ENCODE data around the gene LASP1. TPM values are rescaled to one million over a fixed set of nuclear protein-coding genes. Genes with fewer than 3 reads are reported as not detected.

The LASP1 gene
- polyA plus RNA-seq, 1 donor (not counting 4 experiments of a cell fraction or from before 2014, with no cell fraction given), result 88.1 TPM

- Histone ChIP-seq H3K9me3 (ENCODE audit: control insufficient read depth, low read depth, low read length) (no peaks in the 10 kb centered on the region), H2AFZ (ENCODE audit: control insufficient read depth, low read length) (no peak overlapping the region), H3K4me1 (ENCODE audit: control insufficient read depth, extremely low read depth, insufficient read depth, low read length) (peaks cover 22% of the 10 kb centered on the region), H3K79me2 (ENCODE audit: control insufficient read depth, insufficient read depth, low read length) (peaks cover 37% of the 10 kb centered on the region), H3K9ac (ENCODE audit: control insufficient read depth, extremely low read depth, insufficient read depth, low read length) (peak overlapping the region; percentile 13), H3K4me2 (ENCODE audit: control insufficient read depth, extremely low read depth, insufficient read depth, low read depth, low read length) (peak overlapping the region; percentile 87), H3K36me3 (ENCODE audit: control insufficient read depth in 2 of 2, extremely low read depth in 1 of 2, insufficient read depth in 2 of 2, low read length in 2 of 2) (peaks cover 25 to 49% of the 10 kb centered on the region in 2 experiments), H3K27me3 (ENCODE audit: control insufficient read depth, extremely low read depth, insufficient read depth, low read length) (no peaks in the 10 kb centered on the region), H3K9me1 (ENCODE audit: control insufficient read depth, extremely low read depth, insufficient read depth, low read length) (peaks cover 3% of the 10 kb centered on the region), H3K27ac (ENCODE audit: control insufficient read depth, insufficient read depth, low read length) (no peak overlapping the region), H4K20me1 (ENCODE audit: control insufficient read depth, extremely low read depth, insufficient read depth, low read length) (peaks cover 36% of the 10 kb centered on the region), H3K4me3 (ENCODE audit: control insufficient read depth in 2 of 3, extremely low read depth in 1 of 3, insufficient read depth in 2 of 3, low read depth in 1 of 3, low read length in 3 of 3) (peak overlapping the region in 2 of 3 experiments; percentile 100)
- no peak for FAIRE-seq
- no peak for DNase-seq (ENCODE audit: low read depth, low spot score)
- TF ChIP-seq CTCF (optimal IDR thresholded peaks at IDR 0.05 in 1 of 3, IDR thresholded peaks at IDR 0.05 in 1 of 3, conservative IDR thresholded peaks at IDR 0.05 in 1 of 3; ENCODE audit: extremely low read depth in 1 of 3, insufficient read depth in 2 of 3, low read length in 3 of 3) (no peak), EZH2 (IDR thresholded peaks at IDR 0.05; ENCODE audit: low read length) (no peak)
- dilution Hi-C loops (cut with MboI; ENCODE audit: extremely low pct_ligation_motif_present, low sequenced_read_pairs), result no loop called here
Measured at GRCh38 chr17:38850374-38850773, 19.5 kb upstream of the LASP1 start.

- peak overlapping the region; percentile 99 for H3K9ac ChIP-seq (ENCODE audit: control insufficient read depth, extremely low read depth, insufficient read depth, low read length)
- peak overlapping the region; percentile 87 for H3K4me2 ChIP-seq (ENCODE audit: control insufficient read depth, extremely low read depth, insufficient read depth, low read depth, low read length)
- peaks cover 36% of the 10 kb centered on the region for H4K20me1 ChIP-seq (ENCODE audit: control insufficient read depth, extremely low read depth, insufficient read depth, low read length)
- FAIRE-seq, result no peak
- no peaks in the 10 kb centered on the region for H3K27me3 ChIP-seq (ENCODE audit: control insufficient read depth, extremely low read depth, insufficient read depth, low read length)
- dilution Hi-C loops (cut with MboI; ENCODE audit: extremely low pct_ligation_motif_present, low sequenced_read_pairs), result no loop called here
- H3K9me1 ChIP-seq (ENCODE audit: control insufficient read depth, extremely low read depth, insufficient read depth, low read length), result peaks cover 3% of the 10 kb centered on the region
- no peak for DNase-seq (ENCODE audit: low read depth, low spot score)
- TF ChIP-seq CTCF (optimal IDR thresholded peaks at IDR 0.05 in 1 of 3, IDR thresholded peaks at IDR 0.05 in 1 of 3, conservative IDR thresholded peaks at IDR 0.05 in 1 of 3; ENCODE audit: extremely low read depth in 1 of 3, insufficient read depth in 2 of 3, low read length in 3 of 3) (no peak), EZH2 (IDR thresholded peaks at IDR 0.05; ENCODE audit: low read length) (no peak)
- peaks cover 25 to 49% of the 10 kb centered on the region in 2 experiments for H3K36me3 ChIP-seq (ENCODE audit: control insufficient read depth in 2 of 2, extremely low read depth in 1 of 2, insufficient read depth in 2 of 2, low read length in 2 of 2)
- no peak overlapping the region for H2AFZ ChIP-seq (ENCODE audit: control insufficient read depth, low read length)
- no peaks in the 10 kb centered on the region for H3K9me3 ChIP-seq (ENCODE audit: control insufficient read depth, low read depth, low read length)
- peak overlapping the region; percentile 8 for H3K27ac ChIP-seq (ENCODE audit: control insufficient read depth, insufficient read depth, low read length)
- peaks cover 22% of the 10 kb centered on the region for H3K4me1 ChIP-seq (ENCODE audit: control insufficient read depth, extremely low read depth, insufficient read depth, low read length)
- H3K4me3 ChIP-seq (ENCODE audit: control insufficient read depth in 2 of 3, extremely low read depth in 1 of 3, insufficient read depth in 2 of 3, low read depth in 1 of 3, low read length in 3 of 3), result peak overlapping the region; percentile 67 to 100 (median 100)
- peaks cover 37% of the 10 kb centered on the region for H3K79me2 ChIP-seq (ENCODE audit: control insufficient read depth, insufficient read depth, low read length)
Measured at GRCh38 chr17:38851434-38851833, 18.4 kb upstream of the LASP1 start.

Measured in keratinocyte (primary cell).